ENCODE results near the gene DIRAS2.

DNA sequence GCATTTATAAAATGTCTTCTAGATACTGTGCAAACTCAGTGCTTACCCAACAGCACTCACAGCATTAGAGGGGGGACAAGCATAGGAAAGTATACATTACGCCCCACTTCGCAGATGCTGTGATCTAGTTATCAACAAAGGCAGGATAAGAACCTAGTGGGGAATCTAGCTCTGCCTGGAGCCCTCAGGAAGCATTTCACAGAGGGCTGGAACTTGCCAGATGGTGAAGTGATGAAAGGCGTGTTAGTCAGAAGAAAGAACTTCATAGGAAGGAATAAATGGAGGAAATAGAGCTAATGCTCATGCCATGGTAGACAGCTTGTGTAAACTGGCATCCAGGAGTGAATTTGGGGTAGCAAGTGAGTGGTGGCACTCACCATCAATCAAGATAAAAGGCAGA, 25.8 kb downstream of the DIRAS2 start:
- TF ChIP-seq CTCF (IDR thresholded peaks at IDR 0.05; ENCODE audit: poor library complexity) (no peak), EZH2 (IDR thresholded peaks at IDR 0.05; ENCODE audit: borderline replicate concordance) (no peak), EZH2phosphoT487 (IDR thresholded peaks at IDR 0.05; ENCODE audit: low read depth, severe bottlenecking, unreplicated experiment) (no peak)
